Islet precursor cell (in vitro differentiated cells): ENCODE data around the gene SEC14L1.

ENCODE experiments used
- DNase-seq: peaks from one replicate; pipeline ENCODE4 v3.0.0-alpha.2; 2018

Gene SEC14L1

DNA sequence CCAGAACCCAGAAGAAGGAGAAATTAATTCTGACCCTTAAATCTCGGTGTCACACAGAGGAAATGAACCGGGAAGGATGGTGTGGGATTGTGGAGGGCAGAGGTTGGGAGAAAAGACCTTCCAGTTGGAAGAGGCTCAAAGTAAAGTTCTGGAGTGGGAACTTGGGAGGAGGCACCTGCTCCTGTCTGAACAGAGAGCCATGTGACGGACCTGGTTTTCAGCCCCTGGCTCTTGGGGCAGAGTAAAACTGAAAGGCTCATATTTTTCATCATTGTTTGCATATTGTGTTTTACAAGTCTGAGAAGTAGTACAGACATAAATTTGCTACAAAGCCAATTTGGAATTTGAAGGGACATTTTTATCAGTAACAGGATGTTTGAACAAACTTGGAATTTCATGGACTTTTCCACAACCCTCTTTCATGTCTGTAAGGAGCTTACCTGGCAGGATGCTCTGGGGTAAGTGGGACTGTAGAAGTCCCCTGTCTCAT is 24.4 kb upstream of the SEC14L1 start:
- DNase-seq, result no peak

DNA sequence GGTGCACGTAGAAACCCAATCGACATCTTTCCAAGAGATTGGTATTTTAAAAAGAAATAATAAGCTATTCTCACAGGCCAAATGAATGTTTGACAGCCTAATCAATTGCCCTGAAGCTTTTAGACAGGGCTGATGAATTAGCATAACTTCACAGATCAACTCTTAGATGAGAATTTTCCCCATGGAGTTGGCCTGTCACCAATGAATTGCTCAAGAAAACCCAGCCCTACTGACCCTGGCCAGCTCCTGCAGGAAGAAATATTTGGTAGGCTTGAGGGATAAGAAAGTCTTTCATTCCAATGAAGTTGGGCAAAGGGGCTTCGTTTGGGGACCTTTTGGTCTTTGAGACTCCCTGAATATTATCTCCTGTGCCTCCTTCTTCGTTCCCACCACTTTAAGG is 23.4 kb upstream of the SEC14L1 start:
- no peak for DNase-seq

DNA sequence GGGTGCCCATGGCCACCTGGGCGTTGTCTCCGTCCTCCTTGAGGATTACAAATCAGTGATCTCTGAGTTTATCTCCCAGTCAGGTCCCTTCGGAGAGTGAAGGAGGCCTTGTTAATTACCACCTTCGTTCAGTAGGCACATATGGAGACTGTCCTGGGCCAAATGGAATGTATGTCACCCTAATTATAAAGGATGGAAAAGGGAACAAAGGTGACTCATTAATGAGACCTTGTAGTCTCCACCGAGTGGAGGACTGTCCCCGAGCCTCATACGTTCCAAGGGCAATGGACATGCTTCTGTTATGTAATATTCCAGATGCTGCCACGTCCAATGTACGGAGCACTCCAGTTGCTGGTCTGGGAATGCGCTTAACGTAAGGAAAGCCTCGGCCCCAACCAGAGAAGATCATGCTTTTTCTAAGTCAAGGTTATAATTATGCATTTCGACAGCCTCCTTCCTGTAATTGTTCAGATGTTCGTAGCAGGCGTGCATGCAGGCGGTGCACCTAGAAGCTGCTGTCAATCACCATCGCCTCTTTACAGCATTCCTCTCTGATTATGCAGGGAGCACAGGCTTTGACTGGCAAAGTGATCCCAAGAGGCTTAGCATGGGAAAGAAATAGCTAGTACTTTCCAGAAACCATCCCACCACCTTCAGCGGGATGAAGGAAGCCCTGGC is 22.4 kb upstream of the SEC14L1 start:
- peak; percentile 77 for DNase-seq

DNA sequence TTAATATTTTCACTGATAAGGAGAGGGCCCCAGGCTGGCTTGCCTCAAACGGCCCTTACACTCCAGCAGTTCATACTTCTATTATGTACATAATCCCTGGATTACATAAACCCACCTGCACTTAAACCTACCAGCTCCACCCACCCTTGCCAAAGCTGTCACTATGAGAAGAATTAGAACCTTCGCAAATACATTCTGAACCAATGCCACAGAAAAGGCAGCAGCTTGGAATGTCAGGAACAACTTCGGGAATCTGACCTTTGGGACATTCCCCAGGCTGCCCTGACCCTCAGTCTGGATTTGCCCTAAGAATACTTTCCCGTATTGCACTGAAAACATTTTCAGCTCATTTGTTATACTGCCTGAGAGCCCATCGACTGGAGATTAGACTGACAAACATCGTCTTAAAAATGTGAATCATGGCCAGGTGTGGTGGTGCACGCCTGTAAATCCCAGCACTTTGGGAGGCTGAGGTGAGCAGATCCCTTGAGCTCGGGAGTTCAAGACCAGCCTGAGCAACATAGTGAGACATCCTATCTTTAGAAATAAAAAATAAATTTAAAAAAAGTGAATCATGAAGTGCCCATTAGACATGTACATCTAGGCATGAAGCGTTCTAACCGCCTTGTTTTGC is 21.0 kb upstream of the SEC14L1 start:
- peak; percentile 66 for DNase-seq

DNA sequence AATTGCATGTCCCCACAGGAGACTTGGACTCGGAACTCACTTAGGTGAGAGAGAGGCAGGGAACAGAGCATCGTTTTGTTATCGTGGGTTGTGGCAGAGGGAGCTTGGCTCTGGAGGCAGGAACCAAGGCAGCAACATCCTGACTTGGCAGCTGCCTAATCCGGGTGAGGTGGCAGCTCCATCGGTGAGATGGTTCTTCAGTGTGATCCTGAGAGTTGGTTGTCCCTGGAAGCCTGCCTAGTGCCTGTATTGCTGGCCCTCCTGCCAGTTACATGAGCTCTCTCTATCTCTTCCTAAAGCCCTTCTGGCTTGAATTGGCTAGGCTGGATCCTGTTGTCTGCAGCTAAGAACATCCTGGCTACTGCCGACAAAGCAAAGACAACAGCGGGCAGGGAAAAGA is 19.9 kb upstream of the SEC14L1 start:
- no peak for DNase-seq

DNA sequence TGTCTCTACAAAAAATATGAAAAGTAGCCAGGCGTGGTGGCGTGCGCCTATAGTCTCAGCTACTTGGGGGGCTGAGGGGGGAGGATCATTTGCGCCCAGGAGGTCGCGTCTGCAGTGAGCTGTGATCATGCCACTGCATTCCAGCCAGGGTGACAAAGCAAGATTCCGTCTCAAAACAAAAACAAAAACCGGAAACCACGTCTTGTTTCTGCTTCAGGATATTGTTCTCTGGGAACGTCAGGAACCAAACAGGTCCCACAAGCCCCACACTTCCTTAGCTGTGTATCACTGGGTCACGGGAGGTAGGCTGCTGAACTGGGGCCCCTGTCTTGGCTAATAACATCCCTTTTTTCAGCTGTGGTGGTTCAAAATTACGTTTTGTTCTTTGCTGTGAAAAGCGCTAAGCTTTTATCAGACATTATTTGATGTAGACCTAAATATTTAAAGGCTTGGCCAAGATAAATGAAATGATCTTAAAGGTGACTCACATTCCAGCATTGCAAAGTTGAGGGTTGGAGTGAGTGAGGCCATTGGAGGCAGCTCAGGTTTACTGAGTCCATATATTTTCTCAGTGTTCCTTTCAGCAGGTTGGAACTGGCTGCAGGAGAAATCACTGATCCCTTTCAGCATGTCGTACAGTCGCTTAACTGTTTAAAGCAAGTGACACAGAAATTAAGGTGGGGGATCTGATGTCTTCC is 16.4 kb upstream of the SEC14L1 start:
- peak; percentile 85 for DNase-seq

DNA sequence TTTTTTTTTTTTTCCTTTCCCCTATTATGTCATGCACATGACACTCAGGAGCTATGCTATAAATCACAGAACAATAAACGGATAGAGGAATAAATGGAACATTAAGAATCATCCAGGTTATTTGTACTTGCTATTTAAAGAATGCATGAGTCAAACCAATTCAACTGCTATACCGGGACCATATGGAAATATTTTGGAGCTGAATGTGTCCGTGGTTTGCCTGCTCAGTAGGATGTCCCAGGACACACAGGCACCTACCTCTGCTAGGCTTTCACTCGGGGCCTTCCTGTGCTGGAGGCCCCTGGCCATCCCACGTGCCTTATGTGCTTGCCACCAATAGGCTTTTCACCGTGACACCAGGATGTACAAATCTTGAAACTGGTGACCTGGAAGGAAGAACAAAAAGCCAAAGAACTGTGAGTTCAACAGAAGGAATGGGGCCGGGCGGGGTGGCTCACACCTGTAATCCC is 15.3 kb upstream of the SEC14L1 start:
- DNase-seq, result peak; percentile 90

DNA sequence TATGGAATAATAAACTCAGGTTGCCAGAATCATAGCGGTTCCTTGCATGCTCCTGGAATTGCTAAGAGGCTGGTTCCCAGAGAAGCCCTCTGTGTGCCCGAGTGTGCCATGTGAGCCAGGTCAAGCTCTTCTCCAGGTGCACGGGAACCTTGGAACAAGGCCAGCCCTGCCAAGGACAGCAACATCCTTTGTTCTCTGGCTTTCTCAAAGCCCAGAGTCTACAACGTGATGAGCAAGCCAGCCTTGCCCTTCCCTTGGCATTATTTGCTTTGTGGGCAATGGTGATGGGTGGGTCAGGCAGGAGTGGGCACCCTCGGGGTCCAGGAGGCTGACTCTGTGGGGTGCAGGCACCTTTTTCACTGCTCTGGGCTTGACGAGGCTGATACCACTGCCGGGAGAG is 14.2 kb upstream of the SEC14L1 start:
- DNase-seq, result no peak

DNA sequence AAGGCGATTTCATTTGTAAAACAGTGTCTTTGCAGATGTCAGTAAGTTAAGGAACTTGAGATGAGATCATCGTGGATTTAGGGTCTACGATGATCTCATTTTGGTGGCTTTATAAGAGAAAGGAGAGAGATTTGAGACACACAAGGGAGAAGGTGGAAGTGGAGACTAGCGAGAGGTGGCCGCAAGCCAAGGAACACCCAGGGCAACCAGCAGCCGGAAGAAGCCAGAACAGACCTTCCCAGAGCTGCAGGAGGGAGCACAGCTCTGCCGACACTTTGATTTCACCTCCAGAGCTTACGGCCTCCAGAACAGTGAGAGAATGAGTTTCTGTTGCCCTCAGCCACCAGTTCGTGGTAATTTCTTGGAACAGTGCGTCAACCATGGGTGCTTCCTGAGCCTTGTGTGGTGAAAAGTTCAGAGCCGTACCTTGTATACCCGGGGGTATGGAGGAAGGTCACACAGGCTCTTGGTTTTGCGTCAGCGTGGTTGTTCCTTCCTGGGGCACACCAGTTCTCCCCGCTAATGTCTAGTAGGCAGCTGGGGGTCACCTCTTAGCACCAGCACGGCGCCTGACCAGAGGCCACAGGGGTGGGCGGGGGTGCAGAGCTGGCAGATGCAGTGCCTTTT is 12.9 kb upstream of the SEC14L1 start:
- no peak for DNase-seq

DNA sequence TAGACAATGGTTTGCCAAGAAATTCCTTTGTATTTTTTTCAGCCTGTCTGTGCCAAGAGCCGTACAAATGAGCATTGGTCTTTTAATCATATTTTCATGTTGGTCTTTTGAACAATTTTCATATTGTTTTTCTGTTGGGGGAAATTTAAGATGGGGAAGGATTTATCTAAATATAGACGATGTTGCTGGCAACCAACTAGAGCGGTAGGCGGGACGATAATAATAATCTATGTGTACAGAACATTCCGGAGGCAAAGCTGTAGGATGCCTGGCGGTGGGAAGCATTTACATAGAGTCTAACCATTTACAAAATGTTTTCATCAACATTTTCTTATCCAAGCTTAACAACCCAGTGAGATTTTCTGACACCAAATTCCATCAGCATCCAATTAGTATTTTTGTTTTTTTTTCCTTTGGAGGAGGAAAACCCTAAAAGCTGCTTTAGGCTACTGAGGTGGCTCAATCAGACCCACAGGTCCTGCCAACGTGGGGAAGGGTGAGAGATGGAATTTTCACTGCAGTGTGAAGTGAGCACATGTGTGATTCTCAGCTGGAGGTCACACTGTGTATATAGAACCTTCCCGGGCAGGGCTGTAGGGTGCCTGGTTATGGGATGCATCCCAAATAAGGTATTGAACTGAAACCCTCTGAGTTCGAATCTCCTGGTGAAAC is 11.7 kb upstream of the SEC14L1 start:
- DNase-seq, result no peak

DNA sequence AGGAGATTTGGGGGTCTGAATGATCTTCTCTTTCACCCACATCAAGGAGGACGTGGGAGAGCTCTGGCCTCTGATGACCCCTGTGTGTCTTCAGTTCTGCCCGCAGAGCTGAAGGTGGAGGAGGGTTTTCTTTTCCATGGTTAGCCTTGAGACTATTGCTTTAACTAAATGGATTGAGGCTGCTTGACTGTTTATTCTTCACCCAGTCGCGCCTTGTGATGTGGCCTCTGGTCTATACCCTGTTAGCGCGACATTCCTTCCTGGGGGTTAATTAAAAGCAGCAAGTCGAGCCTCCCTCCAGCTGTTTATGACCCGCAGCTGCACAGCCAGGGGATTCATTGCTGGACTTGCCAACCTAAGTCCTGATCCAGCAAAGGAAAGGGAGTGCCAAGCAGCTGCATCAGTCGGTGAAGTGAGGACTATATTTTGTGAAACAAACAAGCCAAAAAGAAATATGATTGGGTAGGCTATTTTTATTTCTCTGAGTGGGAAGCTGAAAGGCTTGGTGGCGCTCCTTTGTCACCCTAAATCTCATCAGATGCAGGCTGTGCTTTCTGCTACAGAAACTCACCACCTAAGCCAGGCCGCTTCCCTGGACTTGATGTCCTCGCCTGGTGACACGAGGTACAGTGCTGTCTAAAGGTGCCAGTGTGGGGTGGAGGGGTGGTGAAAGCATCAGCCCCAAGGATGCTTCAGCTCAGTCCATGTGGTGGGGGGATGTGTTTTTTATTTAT is 11.0 kb upstream of the SEC14L1 start:
- no peak for DNase-seq

DNA sequence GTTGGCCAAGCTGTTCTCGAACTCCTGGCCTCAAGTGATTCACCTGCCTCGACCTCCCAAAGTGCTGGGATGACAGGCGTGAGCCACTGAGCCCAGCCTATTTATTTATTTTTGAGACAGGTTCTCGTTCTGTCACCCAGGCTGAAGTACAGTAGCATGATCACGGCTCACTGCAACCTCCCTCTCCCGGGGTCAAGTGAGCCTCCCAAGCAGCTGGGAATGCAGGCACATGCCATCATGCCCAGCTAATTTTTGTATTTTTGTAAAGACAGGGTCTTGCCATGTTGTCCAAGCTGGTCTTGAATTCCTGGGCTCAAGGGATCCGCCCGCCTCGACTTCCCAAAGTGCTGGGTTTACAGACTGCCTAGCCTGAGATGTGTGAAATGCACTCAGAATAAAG is 10.2 kb upstream of the SEC14L1 start:
- DNase-seq, result no peak

DNA sequence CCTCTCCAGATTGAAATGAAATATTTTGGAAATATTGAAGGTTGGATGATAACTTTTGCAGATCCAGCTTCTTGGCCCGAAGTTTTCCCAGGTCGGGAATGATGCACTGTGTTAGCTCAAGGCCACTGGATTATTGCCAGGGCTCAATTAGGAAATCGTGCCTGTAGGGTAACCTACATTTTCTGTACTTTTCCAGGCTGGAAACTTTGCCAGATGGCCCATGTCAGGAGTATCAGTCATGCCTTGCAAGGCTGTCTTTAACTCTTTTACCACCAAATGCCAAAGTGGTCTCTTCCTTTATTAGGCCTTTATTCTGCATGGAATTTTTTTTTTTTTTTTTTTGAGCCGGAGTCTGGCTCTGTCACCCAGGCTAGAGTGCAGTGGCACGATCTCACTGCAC is 8.9 kb upstream of the SEC14L1 start:
- DNase-seq, result no peak

DNA sequence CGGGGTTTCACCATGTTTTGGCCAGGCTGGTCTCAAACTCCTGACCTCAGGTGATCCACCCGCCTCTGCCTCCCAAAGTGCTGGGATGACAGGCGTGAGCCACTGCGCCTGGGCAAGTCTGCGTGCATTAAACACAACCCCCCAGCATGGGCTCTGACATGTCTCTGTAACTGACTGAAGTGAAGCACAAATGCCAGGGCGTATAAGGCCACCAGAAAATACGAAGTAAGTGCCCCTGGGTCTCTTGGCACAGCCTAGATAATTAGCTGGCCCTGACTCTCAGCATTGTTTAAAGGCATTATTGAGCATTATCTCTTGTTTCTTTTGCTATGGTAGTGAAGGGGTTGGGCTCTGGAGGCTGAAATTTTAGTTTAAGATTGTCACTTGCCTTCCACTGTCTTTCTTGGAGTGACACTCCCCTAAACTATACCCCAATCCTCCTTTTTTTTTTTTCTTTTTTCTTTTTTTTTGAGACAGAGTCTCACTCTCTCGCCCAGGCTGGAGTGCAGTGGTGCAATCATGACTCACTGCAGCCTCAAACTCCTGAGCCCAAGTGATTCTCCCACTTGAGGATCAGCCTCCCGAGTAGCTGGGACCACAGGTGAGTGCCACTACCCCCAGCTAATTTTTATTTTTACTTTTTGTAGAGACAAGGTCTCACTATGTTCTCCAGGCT is 8.2 kb upstream of the SEC14L1 start:
- no peak for DNase-seq

DNA sequence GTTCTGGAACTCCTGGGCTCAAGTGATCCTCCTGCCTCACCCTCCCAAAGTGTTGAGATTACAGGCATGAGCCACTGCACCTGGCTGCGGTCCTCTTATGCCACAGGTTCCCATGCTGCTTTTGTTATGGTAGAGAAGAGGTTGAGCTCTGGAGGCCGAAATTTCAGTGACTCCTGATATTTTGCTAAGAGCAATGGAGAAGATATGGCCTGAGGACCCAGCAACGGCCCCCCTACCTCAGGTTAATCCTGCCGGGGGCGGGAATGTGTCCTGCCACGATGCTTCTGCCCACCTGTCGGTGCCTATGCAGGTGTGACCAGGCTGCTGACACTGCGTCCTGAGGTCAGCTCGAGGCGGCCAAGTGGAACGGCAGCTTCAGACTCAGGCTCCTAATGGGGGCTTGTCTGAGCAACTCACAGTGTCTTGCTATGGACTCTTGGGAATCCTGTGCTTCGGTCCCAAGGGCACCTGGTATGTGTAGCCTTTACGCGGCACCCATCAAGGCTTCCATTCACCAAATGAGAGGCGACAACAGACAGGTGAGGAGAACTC is 7.6 kb upstream of the SEC14L1 start:
- DNase-seq, result no peak

DNA sequence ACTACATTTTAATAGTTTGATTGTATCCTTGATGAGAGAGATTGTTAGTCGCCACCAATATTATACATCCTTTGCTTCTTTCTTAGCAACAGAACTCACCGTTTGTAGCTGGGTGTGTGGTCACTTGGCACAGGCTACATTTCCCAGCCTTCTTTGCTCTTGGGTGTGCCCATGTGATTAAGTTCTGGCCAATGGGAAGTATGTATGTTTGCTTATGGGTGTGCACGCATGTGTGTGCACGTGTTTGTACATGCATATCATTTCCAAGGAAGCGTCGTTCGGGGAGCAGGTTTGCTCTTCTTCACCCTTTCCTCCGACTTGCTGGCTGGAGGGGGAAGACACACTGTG is 4.4 kb upstream of the SEC14L1 start:
- DNase-seq, result no peak

DNA sequence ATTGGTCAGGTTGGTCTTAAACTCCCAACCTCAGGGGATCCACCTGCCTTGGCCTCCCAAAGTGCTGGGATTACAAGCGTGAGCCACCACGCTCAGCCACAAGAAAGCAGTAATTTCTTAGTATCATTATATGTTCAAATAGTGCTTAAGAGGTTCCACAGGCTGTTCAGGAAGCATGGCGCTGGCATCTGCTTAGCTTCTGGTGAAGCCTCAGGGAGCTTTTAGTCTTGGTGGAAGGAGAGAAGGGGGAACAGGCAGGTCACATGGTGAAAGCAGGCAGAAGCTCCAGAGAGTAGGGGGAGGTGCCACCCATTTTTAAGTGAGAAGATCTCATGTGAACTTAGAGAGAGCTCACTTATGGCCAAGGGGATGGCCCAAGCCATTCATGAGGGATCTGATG is 3.7 kb upstream of the SEC14L1 start:
- DNase-seq, result no peak

DNA sequence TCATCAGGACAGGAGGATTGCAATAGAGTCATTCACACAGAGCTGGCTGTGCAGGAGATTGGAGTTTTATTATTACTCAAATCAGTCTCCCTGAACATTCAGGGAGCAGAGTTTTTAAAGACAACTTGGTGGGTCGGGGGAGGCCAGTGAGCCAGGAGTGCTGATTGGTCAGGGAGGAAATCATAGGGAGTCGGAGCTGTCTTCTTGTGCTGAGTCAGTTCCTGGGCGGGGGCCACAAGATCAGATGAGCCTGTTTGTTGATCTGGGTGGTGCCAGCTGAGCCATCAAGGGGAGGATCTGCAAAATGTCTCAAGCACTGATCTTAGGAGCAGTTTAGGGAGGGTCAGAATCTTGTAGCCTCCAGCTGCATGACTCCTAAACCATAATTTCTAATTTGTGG is 2.9 kb upstream of the SEC14L1 start:
- peak; percentile 70 for DNase-seq

DNA sequence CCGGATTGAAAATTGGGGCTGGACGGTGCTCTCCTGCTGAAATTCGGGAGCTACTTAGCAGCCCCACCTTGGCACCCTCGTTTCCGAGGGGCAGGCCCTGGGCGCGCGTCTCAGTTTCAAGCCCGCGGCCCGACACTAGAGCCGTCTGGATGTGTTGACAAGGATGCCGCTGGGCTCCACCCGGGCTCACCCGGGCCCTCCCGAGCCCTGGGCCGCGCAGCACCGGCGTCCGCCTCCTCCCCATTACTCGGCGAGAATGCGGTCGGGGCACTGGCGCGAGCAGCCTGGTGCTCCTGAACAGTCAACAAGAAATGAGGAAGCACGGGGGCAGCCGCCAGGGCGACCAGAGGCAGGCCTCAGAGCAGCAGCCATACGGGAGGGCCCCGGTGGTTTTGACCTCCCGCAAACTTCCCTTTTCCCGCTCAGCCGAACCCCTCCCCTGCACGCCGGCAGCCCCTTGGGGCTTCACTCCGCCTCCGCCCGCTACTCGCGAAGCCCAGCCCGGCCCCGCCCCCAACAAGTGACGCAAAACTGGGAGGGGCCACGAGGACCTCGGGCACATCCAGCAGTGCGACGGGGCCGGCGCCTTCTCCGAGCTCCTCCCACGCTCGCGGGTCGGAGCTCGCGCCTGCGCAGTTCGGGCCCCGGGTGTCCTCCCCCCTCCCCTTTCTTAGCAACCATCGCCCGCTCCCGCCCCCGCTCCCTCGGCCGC is 447 bp upstream of the SEC14L1 start:
- peak; percentile 100 for DNase-seq

DNA sequence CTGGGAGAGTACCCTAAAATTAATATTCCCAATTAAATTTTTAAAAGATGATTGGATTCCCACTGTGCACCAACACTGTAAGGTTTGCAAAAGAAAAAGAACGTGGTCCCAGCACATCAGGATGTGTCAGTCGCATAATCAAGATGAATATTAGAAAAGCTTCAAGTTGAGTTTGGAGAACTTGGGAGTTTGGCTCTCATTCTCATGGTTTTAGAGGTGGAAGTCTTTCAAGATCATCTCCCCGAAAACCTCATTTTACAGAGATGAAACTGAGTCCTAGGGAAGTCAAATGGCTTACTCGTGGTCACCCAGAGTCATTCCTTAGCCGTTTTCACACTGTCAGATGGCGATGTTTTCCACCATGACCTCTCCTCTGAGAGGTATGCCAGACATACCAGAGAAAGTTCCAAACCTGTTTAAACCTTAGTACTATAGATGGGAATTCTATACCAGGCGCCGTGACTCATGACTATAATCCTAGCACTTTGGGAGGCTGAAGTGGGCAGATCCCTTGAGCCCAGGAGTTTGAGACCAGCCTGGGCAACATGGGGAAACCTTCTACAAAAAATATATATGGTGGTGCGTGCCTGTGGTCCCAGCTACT is 1.2 kb downstream of the SEC14L1 start:
- DNase-seq, result peak; percentile 78
